T-helper 1 cell (primary cell): ENCODE data around the gene PTPRE.
A peak's percentile ranks its signal among the peaks of the same experiment; 100 is the strongest.

Experiments
- DNase-seq, 5 donors: peaks; one replicate each; pipeline ENCODE4 v3.0.0-alpha.2; 2012 to 2020

The PTPRE gene

DNA sequence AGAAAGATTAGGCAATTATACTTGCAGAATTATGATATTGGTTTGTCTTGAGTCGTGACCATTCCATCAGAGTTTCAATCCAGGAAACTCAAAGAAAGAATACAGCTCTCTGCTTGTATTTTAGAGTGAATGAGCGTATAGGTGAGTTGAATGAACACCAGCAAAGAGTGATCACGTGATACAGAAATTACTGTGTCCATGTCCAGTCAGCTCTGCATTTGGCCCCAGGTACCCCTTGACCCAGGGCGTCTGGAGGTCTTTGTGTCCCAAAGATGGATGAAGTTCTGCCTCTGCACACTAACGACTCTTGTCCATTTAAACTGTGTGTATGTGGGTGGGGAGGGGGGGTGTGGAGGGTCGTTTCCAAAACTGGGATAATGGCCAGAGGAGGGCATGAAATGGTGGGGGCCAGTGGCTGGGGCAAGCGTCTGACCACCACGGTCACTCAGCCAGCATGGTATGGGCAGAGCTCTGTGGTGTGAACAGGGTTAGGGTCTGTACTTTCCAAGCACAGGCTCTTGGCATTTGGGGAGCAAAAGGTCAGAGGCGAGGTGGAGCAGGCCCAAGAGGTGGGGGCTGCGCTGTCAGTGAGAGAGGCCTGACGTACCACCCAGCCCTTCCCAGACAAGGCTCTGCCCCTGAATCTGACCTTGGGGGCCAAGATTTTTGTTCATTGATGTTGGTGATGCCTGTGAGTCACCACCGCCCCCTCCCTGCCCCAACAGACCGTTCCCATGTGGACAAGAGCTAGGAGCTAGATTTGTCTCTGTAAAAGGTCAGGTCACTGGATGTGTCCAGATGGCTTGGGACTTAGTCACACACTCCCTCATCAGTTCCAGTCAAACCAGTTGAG is 1.4 kb downstream of the PTPRE start:
- DNase-seq: no peak

- DNase-seq: no peak
Measured at GRCh38 chr10:127908959-127909267, 2.0 kb downstream of the PTPRE start.

- DNase-seq: no peak
Measured at GRCh38 chr10:127909716-127910463, 3.0 kb downstream of the PTPRE start.

GRCh38 chr10:127910464-127910770 is 3.5 kb downstream of the PTPRE start:
- no peak for DNase-seq

GRCh38 chr10:127911218-127911866 is 4.4 kb downstream of the PTPRE start:
- DNase-seq: no peak

DNA sequence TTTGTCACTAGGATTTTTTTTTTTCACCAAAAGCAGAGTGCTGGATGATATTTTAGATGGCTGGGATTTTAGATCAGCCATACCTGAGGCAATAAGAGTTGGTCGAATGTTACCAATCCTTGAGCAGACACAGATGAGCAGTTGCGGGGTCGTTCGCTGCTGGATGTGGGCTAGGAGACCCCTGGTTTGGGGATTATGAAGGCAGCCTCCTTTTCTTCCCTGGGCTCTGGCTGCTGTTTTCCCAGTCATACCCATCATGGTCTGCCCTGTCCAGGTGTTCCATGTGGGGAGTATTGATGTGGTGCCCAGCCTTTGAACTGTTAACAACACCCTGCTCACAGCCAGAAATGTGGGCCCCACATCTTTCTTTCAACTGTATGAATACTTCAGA is 5.0 kb downstream of the PTPRE start:
- no peak for DNase-seq

- DNase-seq: no peak
Measured at GRCh38 chr10:127912607-127913367, 5.9 kb downstream of the PTPRE start.

DNA sequence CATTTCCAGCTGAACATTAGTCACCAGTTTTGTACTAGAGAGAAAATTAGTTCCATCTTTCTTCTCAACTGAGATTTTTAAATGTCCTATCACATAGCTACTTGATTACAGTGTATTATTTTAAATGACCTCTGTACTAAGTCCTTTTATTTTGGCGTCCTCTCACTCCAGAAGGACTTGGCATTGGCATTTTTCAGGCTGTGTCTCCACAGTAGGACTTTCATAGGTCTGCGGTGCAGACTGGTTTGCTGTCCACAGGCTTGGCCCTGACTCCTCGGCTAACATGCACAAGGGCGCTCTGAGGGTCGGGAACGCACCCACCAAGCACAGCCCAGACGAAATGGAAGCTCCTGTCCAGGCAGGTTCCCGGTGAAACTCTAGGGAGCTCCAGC is 6.5 kb downstream of the PTPRE start:
- no peak for DNase-seq

- DNase-seq: no peak
Measured at GRCh38 chr10:127915324-127915723, 8.4 kb downstream of the PTPRE start.

- no peak for DNase-seq
Measured at GRCh38 chr10:127916826-127917225, 9.9 kb downstream of the PTPRE start.

DNA sequence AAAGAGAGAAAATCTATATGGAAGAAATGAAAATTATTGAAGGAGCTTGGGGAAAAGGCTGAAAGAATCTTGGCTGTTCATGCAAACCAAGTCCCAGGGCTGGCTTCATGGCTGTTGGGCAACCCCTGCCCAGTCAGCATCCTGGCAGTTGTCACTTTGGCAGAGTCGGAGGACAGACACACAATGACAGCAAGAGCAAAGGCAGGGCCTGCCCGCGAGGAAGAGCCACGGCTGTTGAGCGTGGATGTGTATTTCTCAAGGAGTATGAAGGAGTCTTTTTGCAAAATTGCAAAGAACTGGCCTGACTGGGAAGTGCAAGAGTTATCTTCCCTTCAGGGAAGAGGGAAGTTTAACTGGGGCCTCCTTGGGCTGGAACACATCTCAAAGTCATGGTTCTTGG is 11.7 kb downstream of the PTPRE start:
- no peak for DNase-seq

- peak in 1 of 5 donors; percentile 13 for DNase-seq
Measured at GRCh38 chr10:127919418-127920271, 12.7 kb downstream of the PTPRE start.

DNA sequence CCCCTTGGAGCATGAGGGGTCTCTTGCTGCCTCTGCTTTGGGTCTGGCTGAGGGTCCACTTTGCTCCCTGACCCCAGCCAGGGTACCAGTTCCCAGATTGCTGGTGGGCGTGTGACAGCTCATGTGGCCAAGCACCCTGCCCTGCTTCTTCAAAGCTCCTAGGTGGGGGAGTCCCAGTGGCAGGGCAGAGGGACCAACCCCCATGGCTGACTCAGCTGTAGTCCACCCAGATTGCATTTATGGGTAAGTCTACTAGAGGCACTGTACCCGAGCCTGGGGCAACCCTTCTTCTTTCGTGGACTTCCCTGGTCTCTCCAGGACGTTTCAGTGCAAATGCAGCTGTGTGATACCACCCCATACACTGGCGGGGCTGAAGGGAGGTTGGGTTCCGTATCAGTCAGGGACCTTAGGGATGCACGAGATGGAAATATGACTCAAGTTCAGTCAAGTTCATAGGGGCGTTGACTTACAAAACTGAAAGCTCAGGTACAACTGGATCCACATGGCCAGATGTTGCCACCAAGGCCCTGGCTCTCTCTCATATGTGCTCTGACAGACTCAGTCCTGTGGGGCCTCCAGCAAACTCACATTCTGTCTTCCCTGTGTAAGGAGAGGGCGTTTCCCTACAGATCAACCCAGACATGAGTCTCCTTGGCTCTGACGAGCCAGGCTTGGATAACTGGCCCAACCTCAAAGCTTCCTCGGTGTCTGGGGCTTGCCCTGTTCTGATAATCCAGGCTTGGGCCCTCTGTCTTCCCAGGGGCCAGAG is 13.6 kb downstream of the PTPRE start:
- DNase-seq: no peak

DNA sequence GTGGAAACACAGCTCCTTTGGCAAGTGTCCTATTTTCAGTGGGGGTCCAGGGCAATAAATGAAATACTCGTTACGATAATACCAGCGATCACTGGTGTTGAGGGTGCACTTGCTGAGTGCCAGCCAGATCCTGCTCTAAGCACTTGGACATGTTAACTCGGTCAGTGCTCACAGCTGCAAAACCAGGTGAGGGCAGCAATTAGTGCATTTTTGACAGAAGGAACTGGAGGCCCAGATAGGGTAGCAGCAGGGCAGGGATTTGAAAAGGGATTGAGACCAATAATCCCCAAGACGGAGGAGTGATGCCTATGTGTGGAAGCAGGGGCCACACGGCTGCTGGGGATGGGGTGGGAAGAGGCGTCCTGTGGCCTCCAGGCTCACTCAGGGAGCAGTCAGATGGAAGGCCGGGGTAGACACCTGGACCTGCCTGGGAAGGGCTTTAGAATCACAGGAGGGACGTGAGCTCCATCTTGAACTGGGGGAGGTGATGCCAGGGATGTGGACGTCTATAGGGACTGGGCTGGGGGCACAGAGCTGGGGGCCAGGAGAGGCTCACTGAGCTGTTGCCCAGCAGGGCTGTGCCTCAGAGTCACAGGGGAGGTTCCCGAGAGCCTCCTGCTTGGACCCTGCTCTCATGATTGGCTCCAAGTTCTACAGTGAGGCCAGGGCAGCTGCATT is 14.3 kb downstream of the PTPRE start:
- no peak for DNase-seq

DNA sequence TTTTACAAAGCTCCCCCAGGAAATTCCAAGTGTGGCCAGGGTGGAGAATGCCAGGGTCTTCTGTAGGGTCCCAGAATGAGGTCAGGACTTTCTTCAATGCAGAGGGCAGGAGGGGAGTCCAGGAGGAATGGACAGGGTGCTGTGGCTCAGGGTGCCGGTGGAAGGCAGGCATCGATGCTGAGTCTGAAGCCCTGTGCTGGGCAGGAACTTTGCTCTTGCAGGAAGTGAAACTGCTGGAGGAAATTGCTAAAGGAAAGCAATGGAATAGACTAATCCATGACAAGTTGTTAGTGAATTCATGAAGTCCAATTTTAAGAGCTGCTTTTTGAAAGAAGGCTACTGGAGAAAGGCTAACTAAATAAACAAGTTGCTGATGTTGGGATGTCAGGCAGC is 14.8 kb downstream of the PTPRE start:
- no peak for DNase-seq

GRCh38 chr10:127922206-127922605 is 15.3 kb downstream of the PTPRE start:
- no peak for DNase-seq

DNA sequence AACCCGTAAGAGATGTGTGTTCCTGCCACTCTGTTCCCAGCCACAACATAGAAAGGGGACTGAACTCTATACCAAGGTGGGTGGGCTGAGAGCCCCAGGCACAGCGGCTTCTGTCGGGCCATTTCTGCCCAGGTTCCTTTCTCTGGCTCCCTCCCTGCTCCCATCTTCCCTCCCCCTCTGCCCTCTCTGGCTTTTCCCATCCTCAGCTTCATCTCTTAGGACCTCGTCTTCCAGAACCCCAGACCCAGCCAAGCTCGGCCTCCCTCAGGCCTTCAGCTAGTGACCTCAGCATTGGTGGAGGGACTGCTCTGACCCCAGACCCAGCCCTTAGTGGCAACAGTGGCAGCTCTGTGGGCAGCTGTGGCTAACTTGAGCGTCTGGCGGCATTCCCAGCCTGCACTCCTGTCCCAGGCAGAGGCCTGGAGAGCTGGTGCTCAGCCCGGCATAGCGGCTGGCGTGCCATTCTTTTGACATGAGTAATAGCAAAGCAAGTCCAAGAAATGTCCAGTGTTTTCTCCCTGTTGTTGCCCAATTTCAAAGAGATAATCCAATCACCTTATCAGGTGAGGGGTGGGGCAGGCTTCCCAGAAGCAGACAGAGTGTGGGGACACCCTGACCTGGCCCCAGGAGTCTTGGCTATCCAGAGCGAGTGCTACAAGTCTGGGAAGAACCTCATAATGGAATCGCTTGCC is 15.9 kb downstream of the PTPRE start:
- DNase-seq: no peak

DNA sequence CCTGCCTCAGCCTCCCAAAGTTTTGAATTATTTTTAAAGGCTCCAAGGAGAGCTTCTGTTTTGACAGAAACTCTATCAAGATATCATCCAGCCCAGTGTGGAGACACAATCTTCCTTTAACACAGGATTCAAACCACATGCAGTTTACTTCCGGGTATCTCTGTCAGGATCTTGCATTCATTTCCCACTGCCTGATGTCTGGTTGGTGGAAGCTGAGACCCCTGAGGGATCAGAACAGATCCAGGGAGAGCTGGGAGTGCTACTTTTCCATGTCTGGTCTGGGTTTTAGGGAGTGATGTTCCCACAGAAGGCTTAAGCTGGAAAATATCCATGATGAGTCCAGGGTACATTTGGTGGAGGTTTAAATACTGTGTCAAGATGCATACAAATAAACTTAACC is 16.7 kb downstream of the PTPRE start:
- no peak for DNase-seq

- DNase-seq: no peak
Measured at GRCh38 chr10:127925471-127926207, 18.7 kb downstream of the PTPRE start.

DNA sequence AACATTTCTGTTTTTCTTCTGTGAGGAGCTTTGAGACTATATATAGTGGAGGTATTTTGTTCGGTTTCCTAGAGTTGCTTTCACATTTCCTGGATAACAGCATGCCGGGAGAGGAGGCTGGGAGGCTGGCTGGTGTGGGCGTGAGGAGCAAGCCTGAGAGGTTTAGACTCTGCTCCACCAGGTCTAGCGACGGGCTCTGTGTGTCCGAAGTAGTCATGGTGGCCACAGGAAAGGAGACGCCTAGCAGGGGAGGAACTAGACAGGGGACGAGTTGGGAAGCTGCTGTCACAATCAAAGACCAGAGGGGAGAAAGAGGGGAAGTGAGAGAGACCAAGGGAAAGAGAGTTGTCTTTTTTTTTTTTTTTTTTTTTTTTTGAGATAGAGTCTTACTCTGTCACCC is 19.6 kb downstream of the PTPRE start:
- no peak for DNase-seq
